Stimulated activated CD8-positive, alpha-beta memory T cell treated with anti-CD3 and anti-CD28 coated beads, Interleukin-7, amount 100 ng/mL, for 24 hours (primary cell): ENCODE data around the gene SH2D4B.

ENCODE experiments used
- DNase-seq: peaks from one replicate; pipeline ENCODE4 v3.0.0-alpha.2; 2020; ENCODE audit warnings: low read depth

The SH2D4B gene

GRCh38 chr10:80504158-80504811 is 33.4 kb upstream of the SH2D4B start:
- DNase-seq = no peak

- DNase-seq = no peak
These were observed 32.7 kb upstream of the SH2D4B start for GRCh38 chr10:80504897-80505465.

- DNase-seq = no peak
These were observed 31.5 kb upstream of the SH2D4B start for GRCh38 chr10:80506189-80506575.

GRCh38 chr10:80506836-80507487 is 30.7 kb upstream of the SH2D4B start:
- DNase-seq = no peak

GRCh38 chr10:80509108-80509402 is 28.6 kb upstream of the SH2D4B start:
- no peak for DNase-seq

GRCh38 chr10:80509403-80510161 is 28.1 kb upstream of the SH2D4B start:
- no peak for DNase-seq

- no peak for DNase-seq
These were observed 25.6 kb upstream of the SH2D4B start for GRCh38 chr10:80512031-80512526.

- no peak for DNase-seq
These were observed 24.6 kb upstream of the SH2D4B start for GRCh38 chr10:80513106-80513505.

- no peak for DNase-seq
These were observed 22.2 kb upstream of the SH2D4B start for GRCh38 chr10:80515511-80515910.

- DNase-seq = no peak
These were observed 21.8 kb upstream of the SH2D4B start for GRCh38 chr10:80515941-80516340.

GRCh38 chr10:80516506-80517075 is 21.1 kb upstream of the SH2D4B start:
- no peak for DNase-seq

GRCh38 chr10:80517416-80518142 is 20.1 kb upstream of the SH2D4B start:
- DNase-seq = no peak

- no peak for DNase-seq
These were observed 19.4 kb upstream of the SH2D4B start for GRCh38 chr10:80518143-80518806.

- DNase-seq = no peak
These were observed 18.8 kb upstream of the SH2D4B start for GRCh38 chr10:80518807-80519360.

- DNase-seq = no peak
These were observed 17.6 kb upstream of the SH2D4B start for GRCh38 chr10:80519936-80520650.

- no peak for DNase-seq
These were observed 16.8 kb upstream of the SH2D4B start for GRCh38 chr10:80520661-80521470.

GRCh38 chr10:80522756-80523363 is 14.8 kb upstream of the SH2D4B start:
- no peak for DNase-seq

GRCh38 chr10:80523773-80524172 is 13.9 kb upstream of the SH2D4B start:
- no peak for DNase-seq
